Thyroid gland (tissue), 4 donors: ENCODE results near the gene PARD3. TPM values are rescaled to one million over a fixed set of nuclear protein-coding genes. Genes with fewer than 3 reads are reported as not detected.

Source experiments
- DNase-seq, 2 donors: peaks; one replicate each; pipeline ENCODE4 v3.0.0-alpha.2; 2019
- H3K27ac ChIP-seq, 3 donors: fragments of 200-600 bp; sonication (generic); 1 replicate in 2 of 3; 2 replicates in 1 of 3; pipeline ENCODE4 v1.5.1; 2016 to 2019; ENCODE audit warnings: mild to moderate bottlenecking in 1 of 3, moderate library complexity in 1 of 3
- H3K27me3 ChIP-seq: fragments of 200-600 bp; sonication (generic); one replicate; pipeline ENCODE4 v1.5.1; 2019
- H3K36me3 ChIP-seq, 2 donors: fragments of 200-600 bp; sonication (generic); one replicate each; pipeline ENCODE4 v1.5.1; 2016 to 2019
- H3K4me1 ChIP-seq, 2 donors: fragments of 200-600 bp; sonication (generic); one replicate each; pipeline ENCODE4 v1.5.1; 2017 to 2019
- H3K4me3 ChIP-seq, 3 donors: fragments of 200-600 bp; sonication (generic); replicated peaks in 1 of 3; 1 replicate in 2 of 3; 2 replicates in 1 of 3; pipeline ENCODE4 v1.5.1; 2016; ENCODE audit warnings: mild to moderate bottlenecking in 1 of 3
- H3K9me3 ChIP-seq: fragments of 200-600 bp; sonication (generic); one replicate; pipeline ENCODE4 v1.5.1; 2017
- CTCF ChIP-seq, 6 experiments: fragments of 200-600 bp in 3 of 6; fragments of 450-650 bp in 3 of 6; sonication (generic) in 3 of 6; IDR thresholded peaks; one replicate each; pipeline ENCODE4 v1.5.1; 2016 to 2019; ENCODE audit warnings: antibody characterized with exemption in 6 of 6, mild to moderate bottlenecking in 2 of 6, inconsistent platforms in 1 of 6, moderate library complexity in 1 of 6
- POLR2A ChIP-seq, 2 donors: fragments of 450-650 bp; IDR thresholded peaks; one replicate each; pipeline ENCODE4 v1.6.1; 2017; ENCODE audit warnings: antibody characterized with exemption in 2 of 2, mild to moderate bottlenecking in 2 of 2, moderate library complexity in 1 of 2
- WGBS, 2 donors: methylation state at CpG; one replicate each; pipeline ENCODE4 v1.1.5; 2017; 5-methylcytosine and 5-hydroxymethylcytosine counted together
- intact Hi-C: fragments of 100-400 bp; cut with DNase I; formaldehyde crosslinking; loops from one replicate; pipeline ENCODE4 v1.15.1; 2023
- total RNA-seq, 4 donors: library from RNA; depleted of rRNA; stranded (reverse); fragments of >200 nt; gene quantifications; one replicate each; pipeline ENCODE4 v1.2.3, GENCODE V29; 2016

PARD3 gene
- total RNA-seq, 4 donors from 2014 or later: 48.6 to 88.4 (median 57.7) TPM

GRCh38 chr10:34206078-34206934 lies 608.8 kb downstream of the PARD3 start:
- 94 to 97% methylated on average over 9 of the region's 9 CpGs for WGBS, 2 donors
- Histone ChIP-seq H3K27me3 (no peaks in the 10 kb centered on the region), H3K9me3 (no peaks in the 10 kb centered on the region)

GRCh38 chr10:34205452-34205851 lies 609.6 kb downstream of the PARD3 start:
- Histone ChIP-seq H3K27ac (no peak overlapping the region), H3K27me3 (no peaks in the 10 kb centered on the region), H3K36me3 (no peaks in the 10 kb centered on the region), H3K4me3 (no peak overlapping the region), H3K9me3 (no peaks in the 10 kb centered on the region), H3K4me1 (no peaks in the 10 kb centered on the region)
- intact Hi-C loops: no loop called here
- DNase-seq: no peak
- WGBS, 2 donors: 75 to 84% methylated on average over 5 of the region's 5 CpGs
- TF ChIP-seq POLR2A (IDR thresholded peaks at IDR 0.05) (no peak), CTCF (IDR thresholded peaks at IDR 0.05) (no peak)

More at GRCh38 chr10:34206078-34206934, 608.8 kb downstream of the PARD3 start:
- no peak for DNase-seq
- Histone ChIP-seq H3K4me3 (no peak overlapping the region), H3K27ac (no peak overlapping the region), H3K4me1 (no peaks in the 10 kb centered on the region), H3K36me3 (no peaks in the 10 kb centered on the region)
- intact Hi-C loops: no loop called here
- TF ChIP-seq POLR2A (IDR thresholded peaks at IDR 0.05): no peak
- TF ChIP-seq CTCF (IDR thresholded peaks at IDR 0.05): no peak

GRCh38 chr10:34203966-34204630 lies 611.0 kb downstream of the PARD3 start:
- H3K36me3 ChIP-seq: no peaks in the 10 kb centered on the region
- TF ChIP-seq CTCF (IDR thresholded peaks at IDR 0.05): no peak
- TF ChIP-seq POLR2A (IDR thresholded peaks at IDR 0.05): no peak
- H3K9me3 ChIP-seq: no peaks in the 10 kb centered on the region
- H3K4me3 ChIP-seq: no peak overlapping the region
- DNase-seq: no peak
- H3K27me3 ChIP-seq: no peaks in the 10 kb centered on the region
- intact Hi-C loops: no loop called here
- no peaks in the 10 kb centered on the region for H3K4me1 ChIP-seq
- WGBS, 2 donors: 88 to 89% methylated on average over 7 of the region's 7 CpGs
- H3K27ac ChIP-seq: no peak overlapping the region

- no peak overlapping the region for H3K4me3 ChIP-seq
- 44 to 46% methylated on average over 4 of the region's 4 CpGs for WGBS, 2 donors
- H3K4me1 ChIP-seq: peaks cover 0 to 7% of the 10 kb centered on the region in 2 donors
- no peaks in the 10 kb centered on the region for H3K36me3 ChIP-seq
- no peak for TF ChIP-seq CTCF (IDR thresholded peaks at IDR 0.05)
- TF ChIP-seq POLR2A (IDR thresholded peaks at IDR 0.05): no peak
- no peaks in the 10 kb centered on the region for H3K27me3 ChIP-seq
- no peaks in the 10 kb centered on the region for H3K9me3 ChIP-seq
- intact Hi-C loops: no loop called here
- H3K27ac ChIP-seq: no peak overlapping the region
- no peak for DNase-seq
Measured at GRCh38 chr10:34200355-34200901, 614.7 kb downstream of the PARD3 start.

GRCh38 chr10:34198953-34199352 lies 616.1 kb downstream of the PARD3 start:
- no peak for DNase-seq
- TF ChIP-seq POLR2A (IDR thresholded peaks at IDR 0.05): no peak
- TF ChIP-seq CTCF (IDR thresholded peaks at IDR 0.05): no peak
- Histone ChIP-seq H3K36me3 (no peaks in the 10 kb centered on the region), H3K27ac (no peak overlapping the region), H3K4me1 (peaks cover 0 to 13% of the 10 kb centered on the region in 2 donors), H3K9me3 (no peaks in the 10 kb centered on the region), H3K27me3 (no peaks in the 10 kb centered on the region), H3K4me3 (no peak overlapping the region)
- intact Hi-C loops: no loop called here
- 95 to 100% methylated on average over 2 of the region's 2 CpGs for WGBS, 2 donors
